ENCODE measurements around the gene IKZF5. TPM values are rescaled to one million over a fixed set of nuclear protein-coding genes. Genes with fewer than 3 reads are reported as not detected.

Gene IKZF5
- total and polyA plus RNA-seq, 2 experiments from 2014 or later: 6.9 to 10.5 TPM

- Mint-ChIP-seq H3K27ac (no peak overlapping the region), H3K36me3 (ENCODE audit: low read depth) (peaks cover 12% of the 10 kb centered on the region; the same call in 2 of the 3 replicates), H3K4me1 (peaks cover 12% of the 10 kb centered on the region), H3K27me3 (ENCODE audit: insufficient read depth, low read depth, poor library complexity) (peaks cover 4% of the 10 kb centered on the region), H3K9me3 (no peaks in the 10 kb centered on the region), H3K4me3 (no peak overlapping the region)
- Histone ChIP-seq H3K9me2 (ENCODE audit: insufficient read depth) (no peaks in the 10 kb centered on the region), H3K27me3 (ENCODE audit: insufficient read depth) (no peaks in the 10 kb centered on the region), H3K36me3 (ENCODE audit: insufficient read depth) (no peaks in the 10 kb centered on the region), H3K79me2 (replicated peaks; ENCODE audit: insufficient read depth) (no peaks in the 10 kb centered on the region), H3F3A (replicated peaks; ENCODE audit: low read depth) (no peaks in the 10 kb centered on the region; the same call in 1 of the 2 replicates), H2AFZ (no peak overlapping the region), H3K27ac (ENCODE audit: low read depth) (no peak overlapping the region), H3K4me1 (ENCODE audit: insufficient read depth) (peaks cover 9% of the 10 kb centered on the region; the same call in 1 of the 2 replicates), H3K4me3 (no peak overlapping the region), H4K20me1 (replicated peaks; ENCODE audit: insufficient read depth) (no peaks in the 10 kb centered on the region), H3K4me2 (no peak overlapping the region)
- DNase-seq (ENCODE audit: low spot score) (no peak), ATAC-seq (no peak)
- TF ChIP-seq EZH2phosphoT487 (IDR thresholded peaks at IDR 0.05; ENCODE audit: unreplicated experiment) (no peak), ZNF462 (CRISPR knock-in tag; IDR thresholded peaks at IDR 0.05) (no peak), STAT1 (IDR thresholded peaks at IDR 0.05; ENCODE audit: unreplicated experiment) (no peak), CTCF (conservative IDR thresholded peaks at IDR 0.05; ENCODE audit: low read depth in 2 of 2) (no peak), JUNB (IDR thresholded peaks at IDR 0.05; ENCODE audit: unreplicated experiment) (no peak), ZNF114 (CRISPR knock-in tag; IDR thresholded peaks at IDR 0.05) (no peak), NANOG (IDR thresholded peaks at IDR 0.05; ENCODE audit: borderline replicate concordance) (no peak)
Observed at GRCh38 chr10:123034332-123034731, 25.7 kb upstream of the IKZF5 start.

Data from GM23338 (cell line).